ENCODE data around the gene PPP2R2C.

- TF ChIP-seq FOXA1 (IDR thresholded peaks at IDR 0.05) (no peak), ZNF384 (IDR thresholded peaks at IDR 0.05) (no peak), ELF4 (IDR thresholded peaks at IDR 0.05) (no peak), FOXM1 (IDR thresholded peaks at IDR 0.05; ENCODE audit: borderline replicate concordance) (no peak), SP1 (IDR thresholded peaks at IDR 0.05) (no peak), FOXK2 (IDR thresholded peaks at IDR 0.05) (no peak), BHLHE40 (IDR thresholded peaks at IDR 0.05; ENCODE audit: borderline replicate concordance) (no peak), LEF1 (IDR thresholded peaks at IDR 0.05; ENCODE audit: borderline replicate concordance) (no peak), NFRKB (IDR thresholded peaks at IDR 0.05) (no peak), HDGF (IDR thresholded peaks at IDR 0.05; ENCODE audit: borderline replicate concordance) (no peak), SUZ12 (IDR thresholded peaks at IDR 0.05) (no peak), PKNOX1 (IDR thresholded peaks at IDR 0.05) (no peak), TARDBP (IDR thresholded peaks at IDR 0.05) (no peak)
Measured at GRCh38 chr4:6471307-6472007, 957 bp downstream of the PPP2R2C start.

All from HEK293T (cell line).